Left ventricle myocardium superior (tissue), 1 donor: Measurements from ENCODE around the gene SYPL2. TPM values are rescaled to one million over a fixed set of nuclear protein-coding genes. Genes with fewer than 3 reads are reported as not detected.

ENCODE experiments used
- ATAC-seq: fragments of 200-7000 bp; cut with Tn5 transposase; one replicate; pipeline ENCODE4 v1.9.1; 2020; ENCODE audit warnings: mild to moderate bottlenecking, moderate library complexity
- DNase-seq: peaks from one replicate; pipeline ENCODE4 v3.0.0-alpha.2; 2020
- intact Hi-C: fragments of 100-400 bp; cut with micrococcal nuclease; formaldehyde crosslinking; loops from one replicate; pipeline ENCODE4 v1.11.0; 2022
- total RNA-seq: library from RNA; stranded (reverse); fragmentation: NEBNext Ultra II Directional; extraction: Animal tissue kit (Norgen Biotek cat#: 25700); gene quantifications from one replicate; pipeline ENCODE4 v1.2.1, GENCODE V29; 2021
- donor health status: DM: no; HTN: yes; CAD: no; lungs with severe emphysema.

SYPL2 gene
- total RNA-seq, 1 donor from 2014 or later: 30.4 TPM

GRCh38 chr1:109503935-109504334, 37.6 kb downstream of the SYPL2 start:
- intact Hi-C loops: no loop called here
- ATAC-seq (no peak), DNase-seq (no peak)

GRCh38 chr1:109504974-109505373, 38.6 kb downstream of the SYPL2 start:
- intact Hi-C loops: no loop called here
- DNase-seq: no peak
- no peak for ATAC-seq

GRCh38 chr1:109508001-109508872, 41.9 kb downstream of the SYPL2 start:
- intact Hi-C loops: no loop called here
- DNase-seq (no peak), ATAC-seq (no peak)

- DNase-seq: no peak
- intact Hi-C loops: no loop called here
- no peak for ATAC-seq
These were observed 42.5 kb downstream of the SYPL2 start for GRCh38 chr1:109508873-109509175.

- intact Hi-C loops: no loop called here
- peak; percentile 86 for DNase-seq
- ATAC-seq: peak; percentile 91
These were observed 43.1 kb downstream of the SYPL2 start, which contains the start of gene AMIGO1 for GRCh38 chr1:109509176-109510134. TSS of gene AMIGO1 (minus strand) at chr1:109509727. CDS start at chr1:109508912, 815 bp downstream.

GRCh38 chr1:109513110-109513710, 46.9 kb downstream of the SYPL2 start:
- intact Hi-C loops: no loop called here
- no peak for ATAC-seq
- no peak for DNase-seq

GRCh38 chr1:109514846-109515245, 48.5 kb downstream of the SYPL2 start:
- intact Hi-C loops: no loop called here
- ATAC-seq (no peak), DNase-seq (no peak)

GRCh38 chr1:109516872-109517271, 50.5 kb downstream of the SYPL2 start:
- ATAC-seq (no peak), DNase-seq (no peak)
- intact Hi-C loops: no loop called here

- DNase-seq (no peak), ATAC-seq (no peak)
- intact Hi-C loops: no loop called here
These were observed 51.0 kb downstream of the SYPL2 start for GRCh38 chr1:109517337-109517736.

- DNase-seq: no peak
- intact Hi-C loops: no loop called here
- ATAC-seq: peak; percentile 68
These were observed 54.9 kb downstream of the SYPL2 start for GRCh38 chr1:109521002-109521951.

- intact Hi-C loops: no loop called here
- DNase-seq: no peak
- ATAC-seq: no peak
These were observed 55.7 kb downstream of the SYPL2 start for GRCh38 chr1:109522026-109522425.

- DNase-seq (no peak), ATAC-seq (no peak)
- intact Hi-C loops: no loop called here
These were observed 57.4 kb downstream of the SYPL2 start for GRCh38 chr1:109523706-109524105.

GRCh38 chr1:109527098-109527811, 60.9 kb downstream of the SYPL2 start:
- DNase-seq: no peak
- intact Hi-C loops: no loop called here
- ATAC-seq: no peak

GRCh38 chr1:109527846-109528695, 61.7 kb downstream of the SYPL2 start:
- DNase-seq: no peak
- ATAC-seq: no peak
- intact Hi-C loops: no loop called here

GRCh38 chr1:109528712-109529111, 62.4 kb downstream of the SYPL2 start:
- intact Hi-C loops: no loop called here
- no peak for ATAC-seq
- no peak for DNase-seq

GRCh38 chr1:109529881-109530456, 63.6 kb downstream of the SYPL2 start:
- no peak for ATAC-seq
- intact Hi-C loops: loop anchor here (5.0 kb wide), 1 partner anchor 38 kb away; the partner anchor contains the start of gene CYB561D1

More at GRCh38 chr1:109529881-109530456, 63.6 kb downstream of the SYPL2 start:
- DNase-seq: no peak
